Mesenteric fat pad (tissue), 1 donor: Measurements from ENCODE around the gene TSHZ2. TPM values are rescaled to one million over a fixed set of nuclear protein-coding genes. Genes with fewer than 3 reads are reported as not detected.

Source experiments
- DNase-seq: peaks from one replicate; pipeline ENCODE4 v3.0.0-alpha.2; 2020; ENCODE audit warnings: low spot score
- total RNA-seq: library from RNA; stranded (reverse); fragmentation: NEBNext Ultra II Directional; extraction: Animal tissue kit (Norgen Biotek cat#: 25700); gene quantifications from one replicate; pipeline ENCODE4 v1.2.1, GENCODE V29; 2021
- donor health status: DM: yes; HTN: yes; CAD: no.

Gene TSHZ2
- total RNA-seq, 1 donor from 2014 or later = 60.5 TPM

DNA sequence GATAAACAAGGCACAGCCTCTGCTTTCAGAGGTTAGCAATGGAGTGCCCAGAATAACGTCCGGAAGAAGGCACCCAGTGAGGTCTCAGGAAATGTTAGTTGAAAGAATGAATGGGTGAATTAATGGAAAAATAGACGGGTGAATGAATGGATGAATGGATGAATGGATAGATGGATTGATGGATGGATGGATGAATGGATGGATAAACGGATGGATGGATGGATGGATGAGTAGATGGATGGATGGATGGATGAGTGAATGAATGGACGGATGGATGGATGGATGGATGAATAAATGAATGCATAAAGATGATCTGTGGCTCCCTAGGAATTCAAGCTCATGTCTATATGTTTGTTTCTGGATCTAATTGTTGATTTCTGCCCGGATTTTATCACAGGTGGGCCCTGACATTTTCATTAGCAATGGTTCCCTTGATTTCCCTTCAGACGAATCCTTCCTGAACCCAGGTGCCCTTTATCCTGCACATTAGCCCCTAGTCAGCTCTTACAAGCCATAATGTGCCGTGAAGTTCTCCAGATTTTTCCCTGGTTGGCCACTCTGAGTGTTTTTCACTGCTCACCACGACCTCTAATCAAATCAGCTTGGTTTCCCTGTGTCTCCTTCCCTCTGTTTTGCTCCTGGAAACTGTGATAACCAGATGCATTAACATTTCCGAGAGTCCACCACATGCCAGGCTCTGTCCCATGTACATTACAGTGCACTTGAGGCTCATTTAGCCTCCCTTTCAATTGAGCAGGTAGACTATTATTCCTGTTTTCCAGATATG is 22.2 kb downstream of the TSHZ2 start:
- no peak for DNase-seq

DNA sequence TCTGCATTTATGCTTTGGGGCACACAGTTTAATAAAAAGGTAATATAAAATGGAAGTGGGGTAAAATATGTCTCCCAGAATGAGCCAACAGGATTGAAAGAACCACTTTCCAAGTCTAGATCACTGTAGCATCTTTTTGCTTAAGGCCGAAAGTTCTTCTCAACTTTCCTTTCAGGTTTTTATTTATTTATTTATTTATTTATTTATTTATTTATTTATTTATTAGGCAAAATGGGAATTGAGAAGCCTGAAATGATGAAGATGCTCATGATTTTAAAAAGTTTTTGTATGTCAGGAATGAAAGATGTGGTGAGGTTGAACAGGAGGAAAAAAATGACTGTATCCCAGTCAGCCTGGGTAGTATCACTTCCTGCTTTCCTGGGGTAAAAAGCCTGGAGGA is 24.0 kb downstream of the TSHZ2 start:
- no peak for DNase-seq

GRCh38 chr20:52996658-52997057 is 24.5 kb downstream of the TSHZ2 start:
- no peak for DNase-seq

GRCh38 chr20:52998268-52998667 is 26.1 kb downstream of the TSHZ2 start:
- DNase-seq = no peak

DNA sequence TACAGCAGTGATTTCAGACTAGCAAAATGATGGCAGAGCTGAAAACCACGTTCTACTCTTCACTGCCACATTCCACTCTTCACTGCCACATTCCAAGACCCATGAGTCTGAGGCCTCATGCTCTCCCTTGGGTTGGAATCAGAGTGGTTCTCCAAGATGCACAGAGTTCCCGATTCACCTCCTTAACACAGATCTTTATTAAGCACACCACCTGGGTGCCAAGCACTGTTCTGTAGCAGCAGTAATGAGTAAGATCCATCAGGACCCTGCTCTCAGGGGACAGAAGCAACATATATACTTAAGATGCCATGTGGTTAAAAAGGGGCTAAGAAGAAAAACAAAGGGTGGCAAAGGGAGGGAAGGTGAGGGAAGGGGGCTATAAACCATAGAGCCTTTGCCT is 26.9 kb downstream of the TSHZ2 start:
- no peak for DNase-seq

GRCh38 chr20:53001498-53002301 is 29.5 kb downstream of the TSHZ2 start:
- no peak for DNase-seq

DNA sequence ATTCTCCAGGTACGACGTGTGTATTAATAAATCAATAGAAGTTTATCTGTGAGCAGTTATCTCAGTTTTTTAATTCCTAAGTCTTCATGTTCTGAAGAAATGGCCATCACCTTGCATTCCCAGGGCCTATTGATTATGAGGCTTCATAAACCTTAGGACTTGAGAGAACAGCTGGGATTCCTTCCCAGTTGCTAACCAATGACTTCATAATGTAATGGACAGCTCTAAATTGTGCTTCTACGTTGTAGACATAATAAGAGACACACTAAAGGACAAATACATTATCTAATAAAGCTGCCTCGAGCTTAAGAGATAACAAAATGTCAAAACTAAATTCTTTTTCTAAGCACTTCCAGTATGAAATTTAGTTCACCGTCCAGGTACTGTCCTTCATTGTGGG is 30.6 kb downstream of the TSHZ2 start:
- no peak for DNase-seq

- DNase-seq = no peak
Observed at GRCh38 chr20:53003420-53004154, 31.4 kb downstream of the TSHZ2 start.

GRCh38 chr20:53004267-53004813 is 32.2 kb downstream of the TSHZ2 start:
- DNase-seq = no peak

DNA sequence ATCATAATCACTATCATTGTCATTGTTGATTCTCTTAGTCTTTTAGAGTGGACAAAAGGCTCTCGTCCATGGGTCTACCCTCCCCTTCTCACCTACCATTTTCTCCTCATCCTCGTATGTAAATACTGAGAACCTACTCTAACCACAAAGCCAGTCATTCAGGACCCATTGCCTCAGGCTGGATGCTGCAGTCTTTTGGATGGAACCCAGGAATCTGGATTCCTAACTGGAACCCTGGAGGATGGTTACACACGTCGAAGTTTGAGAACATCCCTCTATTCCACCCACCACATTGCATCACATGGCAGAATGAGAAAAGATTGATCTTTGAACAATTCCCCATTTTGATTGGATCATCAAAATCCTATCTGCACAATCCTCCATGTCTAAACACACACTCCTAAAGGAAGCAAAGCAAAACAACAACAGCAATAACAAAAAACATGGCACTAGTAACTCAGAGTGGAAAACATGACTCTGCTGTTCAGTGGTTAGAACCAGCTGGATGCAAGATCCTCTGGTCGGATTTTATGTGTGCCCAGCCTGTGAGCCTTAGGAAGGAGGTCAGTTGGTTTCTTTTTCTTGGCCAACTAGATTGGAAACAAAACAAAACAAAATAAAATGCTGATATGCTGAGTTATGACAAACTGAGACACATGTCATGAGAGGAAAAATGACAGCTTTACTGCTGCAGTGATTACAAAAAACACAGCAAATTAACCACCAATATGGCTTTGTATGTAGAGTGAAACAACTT is 38.0 kb downstream of the TSHZ2 start:
- no peak for DNase-seq

- no peak for DNase-seq
Observed at GRCh38 chr20:53011640-53012039, 39.5 kb downstream of the TSHZ2 start.

DNA sequence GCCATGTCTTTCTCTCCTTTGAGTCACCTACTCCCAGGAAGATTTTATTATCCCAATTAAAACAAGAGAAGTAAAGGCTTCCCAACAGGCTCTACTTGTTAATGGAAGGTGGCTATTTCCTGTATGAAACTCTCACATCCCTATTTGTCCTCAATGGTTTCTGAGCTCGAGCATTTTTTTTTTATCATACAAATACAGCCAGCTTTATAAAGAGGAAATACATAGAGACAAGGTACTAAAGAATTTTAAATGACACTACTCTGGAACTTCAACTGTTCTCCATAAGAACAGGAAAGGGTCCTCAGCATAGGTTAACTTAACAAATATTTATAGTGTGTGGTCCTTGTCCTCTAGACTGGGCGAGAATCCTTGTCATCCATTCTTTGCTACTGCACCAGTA is 41.0 kb downstream of the TSHZ2 start:
- DNase-seq = no peak

DNA sequence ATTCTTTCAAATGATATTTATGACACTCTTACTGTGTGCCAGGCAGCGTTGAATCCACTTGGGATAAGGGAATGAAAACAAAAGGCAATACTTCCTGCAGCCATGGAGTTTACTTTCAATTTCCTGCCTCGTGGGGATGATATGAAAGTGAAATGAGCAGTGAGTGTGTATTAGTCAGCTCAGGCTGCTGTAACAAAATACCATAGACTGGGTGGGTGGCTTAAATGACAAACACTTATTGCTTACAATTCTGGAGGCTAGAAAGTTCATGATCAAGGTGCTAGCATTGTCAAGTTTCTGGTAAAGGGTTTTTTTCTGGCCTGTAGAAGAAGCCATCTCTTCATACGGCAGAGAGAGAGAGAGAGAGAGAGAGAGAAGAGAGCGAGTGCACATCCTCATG is 41.7 kb downstream of the TSHZ2 start:
- DNase-seq = no peak

- no peak for DNase-seq
Observed at GRCh38 chr20:53016071-53016470, 43.9 kb downstream of the TSHZ2 start.

DNA sequence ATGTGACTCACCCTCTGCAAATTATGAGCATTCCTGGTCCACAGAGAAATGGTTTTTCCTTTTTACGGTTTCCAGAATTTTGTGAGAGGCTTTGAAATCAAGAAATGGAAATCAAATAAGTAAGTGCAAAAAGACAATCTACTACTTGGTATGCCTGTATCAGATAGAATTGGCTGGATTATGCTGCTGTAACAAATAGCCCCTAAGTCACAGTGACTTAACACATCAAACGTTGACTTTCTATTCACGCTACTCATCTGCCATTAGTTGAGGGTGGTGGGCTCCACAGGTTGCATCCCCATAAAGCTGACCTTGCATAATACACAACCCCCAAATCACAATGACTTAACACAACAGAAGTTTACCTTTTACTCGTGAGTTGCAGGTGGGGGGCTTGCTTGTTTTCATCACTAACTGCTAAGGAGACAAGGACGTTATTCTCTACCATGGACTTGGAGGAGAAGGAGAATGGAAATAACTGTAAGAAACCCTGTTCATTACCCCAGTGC is 44.4 kb downstream of the TSHZ2 start:
- no peak for DNase-seq

DNA sequence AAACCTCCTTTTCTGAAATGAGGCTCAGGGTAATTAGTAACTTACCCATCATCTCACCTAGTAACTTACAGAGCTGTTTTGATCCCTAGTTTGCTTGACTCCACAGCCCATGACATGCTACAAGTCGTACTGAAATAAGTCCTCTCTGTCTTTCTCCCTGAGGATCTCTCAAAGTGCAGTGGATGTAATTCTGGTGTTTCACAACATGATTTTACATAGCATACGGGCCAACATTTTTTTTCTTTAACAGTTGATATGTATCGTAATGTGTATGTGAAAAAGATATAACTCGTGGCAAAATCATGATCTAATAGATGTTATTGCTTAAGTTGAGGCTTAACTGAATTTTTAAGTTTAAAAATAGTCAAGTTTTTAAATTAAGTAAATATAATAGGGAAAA is 45.0 kb downstream of the TSHZ2 start:
- DNase-seq = no peak

- no peak for DNase-seq
Observed at GRCh38 chr20:53019464-53019863, 47.3 kb downstream of the TSHZ2 start.

- DNase-seq = no peak
Observed at GRCh38 chr20:53020376-53020775, 48.2 kb downstream of the TSHZ2 start.

GRCh38 chr20:53020834-53021233 is 48.7 kb downstream of the TSHZ2 start:
- no peak for DNase-seq

DNA sequence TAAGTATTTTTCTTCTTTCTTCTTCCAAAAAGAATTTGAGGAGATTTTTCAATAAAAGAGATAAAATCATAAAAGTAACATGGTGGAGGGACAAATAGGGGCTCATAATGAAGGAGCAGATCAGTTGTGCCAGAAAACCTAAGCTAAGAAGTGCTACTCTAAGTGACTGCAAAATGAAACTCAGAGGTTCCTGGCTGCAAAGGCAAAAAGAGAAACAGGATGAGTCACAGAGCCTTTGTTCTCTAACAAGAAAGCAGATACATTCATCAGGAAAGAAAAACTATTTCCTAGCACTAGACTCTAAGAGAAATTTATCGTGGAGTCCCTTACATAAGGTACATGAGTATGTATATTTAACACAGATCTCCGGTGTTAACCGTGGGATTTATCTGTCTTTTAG is 49.8 kb downstream of the TSHZ2 start:
- DNase-seq = no peak
